Epithelial cell of esophagus (primary cell): ENCODE measurements around the gene DNASE1.
"Not testable (repeated sequence)": the region's sequence is repeated elsewhere in the genome, so short reads cannot be mapped to it uniquely, and the experiment has no call there.

Experiments used
- DNase-seq: peaks from one replicate; pipeline ENCODE4 v3.0.0; 2010; ENCODE audit warnings: low read depth
- H3K4me3 ChIP-seq: 2 replicates; pipeline ENCODE4 v1.5.1; 2011; ENCODE audit warnings: mild to moderate bottlenecking, low read length, control low read depth
- CTCF ChIP-seq: IDR thresholded peaks from 2 replicates; pipeline ENCODE4 v1.5.1; 2011; ENCODE audit warnings: low read depth, mild to moderate bottlenecking, low read length, control low read depth, inconsistent platforms; ENCODE audit not compliant: insufficient read depth; ENCODE audit errors: missing control alignments

The DNASE1 gene

GRCh38 chr16:3654249-3654991 is at the start of gene DNASE1:
TSS of gene DNASE1 (plus strand) at chr16:3654691. CDS start at chr16:3655374, 683 bp downstream.
- TF ChIP-seq CTCF, result peak; percentile 69
- peak; percentile 78 for DNase-seq
- H3K4me3 ChIP-seq, result no peak within 1 kb of the TSS

GRCh38 chr16:3606441-3606840 is 48.0 kb upstream of the DNASE1 start:
- H3K4me3 ChIP-seq, result no peak overlapping the region
- DNase-seq, result no peak
- no peak for TF ChIP-seq CTCF

- no peak for DNase-seq
- no peak overlapping the region for H3K4me3 ChIP-seq
- no peak for TF ChIP-seq CTCF
Observed at GRCh38 chr16:3607161-3607560, 47.3 kb upstream of the DNASE1 start.

GRCh38 chr16:3607634-3608033 is 46.9 kb upstream of the DNASE1 start:
- no peak overlapping the region for H3K4me3 ChIP-seq
- no peak for TF ChIP-seq CTCF
- no peak for DNase-seq

- no peak overlapping the region for H3K4me3 ChIP-seq
- no peak for DNase-seq
- no peak for TF ChIP-seq CTCF
Observed at GRCh38 chr16:3608069-3608468, 46.4 kb upstream of the DNASE1 start.

- H3K4me3 ChIP-seq, DNase-seq: not testable (repeated sequence)
Observed at GRCh38 chr16:3608976-3609375, 45.5 kb upstream of the DNASE1 start.

GRCh38 chr16:3609895-3610697 is 44.4 kb upstream of the DNASE1 start:
- DNase-seq, result no peak
- no peak for TF ChIP-seq CTCF
- peak overlapping the region; percentile 86 for H3K4me3 ChIP-seq
